ENCODE data around the gene CC2D1B.

DNA sequence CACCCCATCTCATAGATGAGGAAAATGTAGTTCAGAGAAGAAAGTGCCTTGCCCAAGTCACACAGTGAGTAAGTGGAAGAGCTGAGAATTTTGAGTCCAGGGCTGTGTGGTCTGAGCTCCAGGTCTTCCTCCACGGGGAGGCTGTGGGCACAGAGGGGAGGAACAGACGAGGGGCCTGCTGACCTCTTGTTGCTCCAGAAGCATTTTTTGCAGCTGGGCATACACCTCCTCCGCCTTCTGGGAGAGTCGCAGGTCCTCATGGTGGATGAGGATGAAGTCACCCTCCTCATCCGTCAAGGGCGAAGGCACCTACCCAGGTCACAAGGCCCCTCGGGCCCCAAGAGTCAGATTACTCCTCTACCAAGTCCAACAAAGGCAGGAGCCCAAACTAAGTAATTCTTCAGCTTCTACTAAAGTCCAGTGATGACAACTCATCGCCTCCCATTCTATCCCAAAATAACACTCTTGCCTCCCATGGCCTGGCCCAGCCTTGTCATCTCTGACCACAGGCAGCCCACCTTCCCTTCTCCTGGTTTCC, 9.1 kb downstream of the CC2D1B start:
- TF ChIP-seq, protein P1, sequence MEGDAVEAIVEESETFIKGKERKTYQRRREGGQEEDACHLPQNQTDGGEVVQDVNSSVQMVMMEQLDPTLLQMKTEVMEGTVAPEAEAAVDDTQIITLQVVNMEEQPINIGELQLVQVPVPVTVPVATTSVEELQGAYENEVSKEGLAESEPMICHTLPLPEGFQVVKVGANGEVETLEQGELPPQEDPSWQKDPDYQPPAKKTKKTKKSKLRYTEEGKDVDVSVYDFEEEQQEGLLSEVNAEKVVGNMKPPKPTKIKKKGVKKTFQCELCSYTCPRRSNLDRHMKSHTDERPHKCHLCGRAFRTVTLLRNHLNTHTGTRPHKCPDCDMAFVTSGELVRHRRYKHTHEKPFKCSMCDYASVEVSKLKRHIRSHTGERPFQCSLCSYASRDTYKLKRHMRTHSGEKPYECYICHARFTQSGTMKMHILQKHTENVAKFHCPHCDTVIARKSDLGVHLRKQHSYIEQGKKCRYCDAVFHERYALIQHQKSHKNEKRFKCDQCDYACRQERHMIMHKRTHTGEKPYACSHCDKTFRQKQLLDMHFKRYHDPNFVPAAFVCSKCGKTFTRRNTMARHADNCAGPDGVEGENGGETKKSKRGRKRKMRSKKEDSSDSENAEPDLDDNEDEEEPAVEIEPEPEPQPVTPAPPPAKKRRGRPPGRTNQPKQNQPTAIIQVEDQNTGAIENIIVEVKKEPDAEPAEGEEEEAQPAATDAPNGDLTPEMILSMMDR (IDR thresholded peaks at IDR 0.05) = no peak
- TF ChIP-seq POLR2A (IDR thresholded peaks at IDR 0.05) = no peak
